ENCODE data around the gene TMEM117.
"Not testable (repeated sequence)": the region's sequence is repeated elsewhere in the genome, so short reads cannot be mapped to it uniquely, and the experiment has no call there.

Gene TMEM117

DNA sequence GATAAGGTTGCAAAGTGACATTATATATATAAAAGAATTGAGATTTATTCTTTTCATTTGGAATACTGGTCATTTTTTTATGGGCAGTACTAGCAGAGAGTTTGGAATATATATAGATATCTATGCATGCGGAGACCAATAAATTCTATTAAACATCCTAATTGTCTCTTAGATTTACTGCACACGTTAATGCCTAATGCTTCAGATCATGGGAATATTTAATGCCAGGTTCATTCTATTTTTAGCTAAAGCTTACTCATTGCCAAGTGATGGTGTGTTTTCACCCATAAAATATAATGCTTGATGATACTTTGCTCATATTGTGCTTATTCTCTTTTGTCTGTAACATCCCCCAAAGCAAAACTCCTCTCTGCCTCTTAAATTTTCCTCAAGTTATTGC lies 264.4 kb downstream of the TMEM117 start:
- no peak for DNase-seq (ENCODE audit: low spot score)

DNA sequence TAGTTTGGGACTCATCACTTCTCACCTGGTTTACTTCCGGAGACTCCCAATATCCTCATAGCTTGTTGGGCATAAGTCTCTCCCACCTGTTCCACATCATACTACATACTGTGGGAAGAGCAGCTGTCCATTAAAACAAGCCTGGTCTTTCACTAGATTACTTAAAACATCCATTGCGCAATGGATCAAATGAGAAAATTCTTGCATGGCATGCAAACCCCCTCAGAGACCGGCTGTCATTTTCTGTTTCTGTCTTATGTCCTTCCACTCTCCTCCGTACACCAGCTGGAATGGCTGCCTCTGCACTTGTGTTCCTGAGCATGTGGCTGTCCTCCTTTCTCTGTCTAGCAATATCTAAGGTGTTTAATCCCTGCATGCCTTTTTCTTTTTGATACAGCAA lies 265.6 kb downstream of the TMEM117 start:
- DNase-seq (ENCODE audit: low spot score), result no peak

DNA sequence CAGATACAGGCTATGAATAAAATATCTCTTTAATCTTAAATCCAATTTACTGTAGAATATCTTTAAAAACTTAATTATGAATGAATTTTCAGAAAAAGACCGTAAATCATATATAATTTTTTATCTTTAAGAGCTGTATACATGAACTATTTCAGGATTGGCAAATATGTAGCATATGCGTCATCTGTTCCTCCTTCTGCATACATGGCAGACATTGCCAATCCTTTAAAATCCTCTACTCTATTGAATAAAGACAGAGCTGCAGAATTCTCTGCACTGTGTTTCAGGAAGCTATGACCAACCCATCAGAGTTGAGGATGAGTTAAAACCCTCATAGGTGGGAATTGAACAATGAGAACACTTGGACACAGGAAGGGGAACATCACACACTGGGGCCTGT lies 279.0 kb downstream of the TMEM117 start:
- DNase-seq (ENCODE audit: low spot score), result no peak

DNA sequence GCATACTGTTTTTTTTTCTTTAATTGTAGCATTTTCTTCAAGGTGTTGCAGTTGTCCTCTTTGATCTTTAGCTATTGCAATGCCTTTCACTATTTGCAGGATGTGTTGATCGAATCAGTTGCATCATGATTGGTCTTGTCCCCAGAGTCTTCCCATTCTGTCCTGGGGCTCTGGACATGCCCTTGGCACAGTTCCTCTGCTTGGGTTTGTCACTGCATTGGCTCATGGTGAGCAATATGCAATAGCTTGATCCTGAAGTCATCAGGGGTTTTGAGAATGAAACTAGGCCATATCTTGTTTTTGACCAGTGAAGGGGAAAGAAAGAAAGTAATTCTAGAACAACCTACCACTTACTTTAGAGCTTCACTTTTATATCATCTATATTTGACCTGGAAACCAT lies 281.5 kb downstream of the TMEM117 start:
- DNase-seq (ENCODE audit: low spot score), result peak; percentile 10

DNA sequence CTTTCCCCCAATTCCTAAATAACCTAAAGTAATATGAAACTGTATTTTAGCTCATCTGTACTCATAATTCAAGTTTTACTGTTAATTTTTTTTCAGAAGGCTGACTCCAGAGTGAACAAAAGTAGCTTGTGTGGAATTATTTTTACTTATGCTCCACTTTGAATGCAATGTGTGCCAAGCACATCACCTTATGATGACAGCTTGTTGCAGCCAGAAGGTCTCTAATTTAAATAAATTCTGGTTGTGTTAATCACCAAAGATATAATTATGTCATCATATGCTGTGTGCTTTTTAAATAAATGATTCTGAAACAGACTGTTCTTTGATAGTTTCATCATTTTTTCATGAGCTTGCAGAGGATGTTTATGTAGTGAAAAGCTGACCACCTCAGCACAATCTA lies 283.1 kb downstream of the TMEM117 start:
- no peak for DNase-seq (ENCODE audit: low spot score)

DNA sequence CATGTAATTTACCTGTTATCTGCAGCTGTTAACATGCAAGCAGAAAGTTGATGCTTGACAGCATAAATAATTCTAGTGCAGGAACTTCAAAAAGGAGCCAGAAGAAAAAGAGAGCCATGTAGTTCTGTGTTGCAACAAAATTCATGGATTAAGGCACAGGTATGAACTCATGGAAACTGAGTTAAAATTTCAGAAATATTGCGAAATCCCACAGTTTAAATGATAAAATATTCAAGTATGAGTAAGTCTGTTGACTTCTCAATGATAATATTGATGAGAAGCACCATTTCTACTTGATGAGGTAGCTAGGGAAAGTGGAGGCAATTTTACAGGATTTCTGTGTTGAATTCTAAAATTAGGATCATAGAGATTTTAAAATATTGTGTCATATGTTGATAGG lies 290.9 kb downstream of the TMEM117 start:
- DNase-seq (ENCODE audit: low spot score), result no peak

DNA sequence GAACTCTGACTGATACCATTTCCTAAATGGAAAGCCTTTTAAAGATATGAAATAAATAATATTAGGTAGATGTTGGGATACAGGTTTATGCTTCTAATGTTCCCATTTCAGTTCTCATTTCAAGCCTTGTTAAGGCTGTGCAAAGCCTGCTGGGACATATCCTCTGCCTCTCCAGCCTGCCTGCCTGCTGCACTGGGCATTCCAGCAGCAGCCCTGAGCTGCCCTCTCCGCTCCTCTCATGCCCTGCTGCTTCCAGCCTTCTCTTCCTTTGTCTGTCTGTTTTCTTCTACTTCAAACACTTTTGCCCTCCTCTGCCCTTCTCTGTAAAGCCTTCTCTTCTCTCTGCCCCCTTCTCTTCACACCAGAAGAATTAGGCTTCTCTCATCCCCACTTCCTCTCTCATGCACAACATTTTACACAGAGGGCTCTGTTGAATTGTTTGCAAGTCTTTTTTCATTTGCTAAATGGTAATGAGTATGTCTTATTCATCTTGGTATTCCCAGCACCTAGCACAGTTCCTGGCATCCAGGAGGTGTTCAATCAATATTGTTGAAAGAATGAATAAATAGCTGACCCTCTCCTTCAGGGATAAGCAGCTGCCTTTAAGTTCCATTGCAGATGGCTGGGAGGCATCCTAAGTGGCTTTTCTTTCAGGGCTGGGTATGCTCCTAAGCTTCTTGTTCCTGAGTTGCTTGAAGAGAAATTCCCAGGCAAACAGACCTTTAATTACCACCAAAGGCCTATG lies 292.3 kb downstream of the TMEM117 start:
- DNase-seq (ENCODE audit: low spot score), result no peak

DNA sequence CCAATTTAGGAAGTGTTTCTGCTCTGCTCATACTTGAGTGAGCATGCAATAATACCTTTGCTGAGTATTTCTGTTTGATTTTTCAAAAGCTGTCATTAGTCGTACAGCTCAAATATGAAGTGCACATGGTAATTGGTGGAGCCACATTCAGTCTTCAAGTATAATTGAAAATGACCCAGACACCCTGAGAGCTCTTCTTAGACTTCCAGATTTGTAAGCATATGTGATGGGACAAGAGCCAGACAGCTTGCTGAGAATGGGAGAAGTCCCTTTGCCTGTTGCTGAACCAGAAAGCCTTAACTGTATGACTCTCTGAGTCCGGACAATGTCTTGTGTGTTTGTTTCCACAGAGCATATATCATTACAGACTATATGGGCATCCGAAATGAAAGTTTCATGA lies 307.3 kb downstream of the TMEM117 start:
- DNase-seq (ENCODE audit: low spot score), result no peak

DNA sequence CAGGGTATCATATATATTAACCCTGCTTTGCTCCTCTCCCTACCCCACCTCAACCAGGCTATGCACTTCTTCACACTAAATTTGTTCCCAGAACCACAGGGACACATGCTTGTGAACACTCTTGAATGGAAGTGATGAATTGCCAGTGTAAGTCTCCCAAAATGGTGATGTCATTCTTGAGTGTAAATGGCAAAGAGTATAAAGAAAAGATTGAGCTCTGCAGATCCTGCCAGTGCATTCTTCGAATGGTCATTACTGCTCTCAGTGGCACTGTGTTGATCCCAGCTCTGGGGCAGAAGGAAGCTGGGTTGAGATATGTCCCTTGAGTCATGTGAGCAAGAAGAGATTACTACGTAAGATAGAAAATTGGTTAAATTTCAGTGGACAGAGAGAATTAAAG lies 313.1 kb downstream of the TMEM117 start:
- no peak for DNase-seq (ENCODE audit: low spot score)

DNA sequence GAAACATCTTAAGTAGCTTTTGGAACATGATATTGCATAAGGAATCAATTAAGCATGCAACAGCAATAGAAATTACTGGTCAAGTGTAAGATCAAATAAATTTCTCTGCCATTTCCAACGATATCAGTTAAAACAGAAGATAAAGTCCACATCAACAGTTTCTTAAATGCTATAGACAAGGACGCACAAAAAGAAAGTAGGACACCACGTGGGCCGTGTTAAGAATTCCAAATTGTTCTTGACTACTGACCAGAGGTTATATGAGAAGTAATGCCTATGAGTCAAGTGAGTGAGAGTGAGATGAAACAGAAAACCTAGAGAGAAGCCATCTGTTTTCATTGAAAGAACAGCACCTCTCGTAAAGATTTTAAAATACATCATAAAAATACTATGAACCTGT lies 318.2 kb downstream of the TMEM117 start:
- peak; percentile 4 for DNase-seq (ENCODE audit: low spot score)

DNA sequence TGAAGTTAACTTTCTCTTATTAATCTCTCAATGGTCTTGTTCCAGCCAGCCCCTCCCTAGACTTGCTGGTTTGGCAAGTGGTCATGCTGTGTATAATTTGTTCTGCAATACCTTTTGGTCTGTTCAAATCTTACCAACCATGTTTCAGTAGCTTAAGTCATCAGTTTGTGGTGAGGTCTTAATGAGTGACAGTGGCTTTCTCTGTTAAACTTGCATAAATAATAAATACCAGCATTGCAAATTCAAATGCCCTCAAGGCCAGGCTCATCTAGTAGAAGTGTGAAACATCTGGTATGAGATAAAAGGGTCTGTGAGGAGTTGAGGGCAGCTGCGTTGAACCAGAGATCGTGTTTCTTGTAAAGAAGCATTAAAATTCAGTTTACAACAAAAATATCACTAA lies 319.5 kb downstream of the TMEM117 start:
- no peak for DNase-seq (ENCODE audit: low spot score)

DNA sequence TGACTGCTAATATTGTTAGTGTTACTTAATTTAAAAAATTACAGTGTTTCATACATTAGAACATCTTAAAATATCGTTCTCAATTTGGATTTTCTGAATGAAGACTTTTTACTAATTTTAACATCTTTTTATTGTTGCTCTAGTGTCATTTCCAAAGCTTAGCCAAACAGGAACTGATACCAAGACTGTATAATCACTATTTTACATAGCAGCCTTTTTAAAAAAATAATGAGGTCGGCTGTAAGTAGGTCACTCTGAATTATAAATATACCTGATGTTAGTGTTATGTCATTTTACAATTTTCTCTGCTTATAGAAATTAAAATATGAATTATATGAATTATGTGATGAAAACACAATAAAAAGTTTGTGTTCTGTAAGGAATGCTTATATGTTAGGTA lies 321.5 kb downstream of the TMEM117 start:
- DNase-seq (ENCODE audit: low spot score), result no peak

DNA sequence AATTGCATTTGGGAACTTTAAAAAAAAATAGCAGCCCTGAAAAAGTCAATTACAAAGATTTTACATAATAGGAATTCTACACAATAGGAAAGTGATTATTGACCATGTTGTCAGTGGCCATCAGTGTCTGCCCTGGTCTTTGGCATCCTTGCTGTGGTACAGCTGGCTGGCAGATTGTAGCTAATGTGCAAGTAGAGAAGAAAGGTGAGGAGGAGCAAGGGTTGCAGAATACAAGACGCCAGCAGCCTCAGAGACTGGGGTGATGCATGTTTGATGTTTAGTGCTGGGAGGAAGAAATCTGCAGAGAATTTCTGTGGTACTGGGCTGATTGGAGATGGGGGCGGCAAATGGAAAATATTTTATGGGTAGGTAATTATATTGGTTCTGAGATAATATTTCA lies 322.9 kb downstream of the TMEM117 start:
- DNase-seq (ENCODE audit: low spot score), result no peak

DNA sequence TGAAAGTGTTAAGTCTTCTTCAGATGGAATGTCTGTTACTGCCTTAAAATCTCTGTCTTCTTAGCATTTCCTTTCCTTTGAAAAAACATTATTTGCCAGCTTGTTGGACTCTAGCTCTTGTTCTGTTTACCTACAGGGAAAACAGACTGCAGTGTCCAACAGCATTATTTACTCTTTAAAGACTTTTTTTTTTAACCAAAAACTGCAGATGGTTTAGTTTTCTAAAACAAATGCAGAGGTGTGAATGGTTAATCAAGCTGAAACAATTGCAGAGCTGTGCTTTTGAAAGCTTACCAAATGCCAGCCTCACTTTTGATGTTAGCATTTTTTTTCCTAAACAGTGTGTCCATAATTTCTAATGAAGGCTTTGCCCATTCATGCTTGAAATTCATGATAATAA lies 323.3 kb downstream of the TMEM117 start:
- no peak for DNase-seq (ENCODE audit: low spot score)

DNA sequence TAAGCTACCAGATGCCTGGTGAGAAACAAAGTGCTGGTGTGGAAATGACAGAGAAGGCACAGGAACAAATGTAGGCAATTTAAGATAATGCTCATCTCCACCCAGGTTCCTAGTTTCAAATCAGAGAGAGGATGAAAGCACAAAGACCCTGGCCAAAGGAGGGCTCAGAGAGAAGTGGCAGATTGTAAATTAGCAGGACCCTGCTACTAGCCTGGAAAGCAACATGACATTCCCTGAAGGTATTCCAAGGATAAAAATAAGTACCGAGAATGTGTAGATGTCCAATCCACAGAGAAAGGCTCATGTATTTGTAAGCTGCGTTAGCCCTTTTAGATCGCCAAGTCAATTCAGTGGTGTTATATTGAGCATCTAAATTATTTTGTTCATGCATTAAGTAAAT lies 324.0 kb downstream of the TMEM117 start:
- no peak for DNase-seq (ENCODE audit: low spot score)

DNA sequence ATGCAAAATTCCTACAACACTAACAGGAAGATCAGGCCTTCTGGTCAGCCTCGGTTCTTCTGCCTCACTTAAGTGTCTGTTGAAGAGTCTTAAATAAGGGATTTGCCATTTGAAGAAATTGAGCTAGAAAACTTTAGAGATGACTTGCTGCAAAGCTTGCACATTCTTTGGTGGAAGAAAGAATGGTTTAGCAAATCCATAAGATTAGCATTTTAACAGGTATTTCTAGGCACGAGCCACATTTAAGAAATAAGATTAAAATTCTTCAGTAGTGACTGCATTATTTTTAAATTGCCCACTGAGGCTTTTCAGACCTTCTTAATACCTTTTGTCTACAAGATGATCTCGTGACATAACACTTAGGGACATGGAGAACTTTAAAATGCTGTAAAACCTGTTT lies 327.1 kb downstream of the TMEM117 start:
- DNase-seq (ENCODE audit: low spot score), result no peak

DNA sequence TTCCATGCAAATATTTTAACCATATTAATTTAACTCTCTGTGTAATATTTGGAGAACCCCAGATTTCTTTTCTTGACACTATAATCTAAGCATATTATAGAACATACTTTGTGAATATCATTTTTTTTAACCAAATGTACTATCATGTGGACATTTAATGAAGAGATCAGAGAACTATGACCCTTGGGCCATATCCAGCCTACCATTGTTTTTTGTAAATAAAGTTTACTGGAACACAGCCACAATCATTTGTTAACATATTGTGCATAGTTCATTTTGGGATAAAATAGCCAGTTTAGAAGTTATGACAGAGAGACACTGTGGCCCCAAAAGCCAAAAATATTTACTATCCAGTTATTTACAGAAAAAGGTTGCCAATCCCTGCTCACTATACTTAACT lies 338.2 kb downstream of the TMEM117 start:
- DNase-seq (ENCODE audit: low spot score), result no peak

DNA sequence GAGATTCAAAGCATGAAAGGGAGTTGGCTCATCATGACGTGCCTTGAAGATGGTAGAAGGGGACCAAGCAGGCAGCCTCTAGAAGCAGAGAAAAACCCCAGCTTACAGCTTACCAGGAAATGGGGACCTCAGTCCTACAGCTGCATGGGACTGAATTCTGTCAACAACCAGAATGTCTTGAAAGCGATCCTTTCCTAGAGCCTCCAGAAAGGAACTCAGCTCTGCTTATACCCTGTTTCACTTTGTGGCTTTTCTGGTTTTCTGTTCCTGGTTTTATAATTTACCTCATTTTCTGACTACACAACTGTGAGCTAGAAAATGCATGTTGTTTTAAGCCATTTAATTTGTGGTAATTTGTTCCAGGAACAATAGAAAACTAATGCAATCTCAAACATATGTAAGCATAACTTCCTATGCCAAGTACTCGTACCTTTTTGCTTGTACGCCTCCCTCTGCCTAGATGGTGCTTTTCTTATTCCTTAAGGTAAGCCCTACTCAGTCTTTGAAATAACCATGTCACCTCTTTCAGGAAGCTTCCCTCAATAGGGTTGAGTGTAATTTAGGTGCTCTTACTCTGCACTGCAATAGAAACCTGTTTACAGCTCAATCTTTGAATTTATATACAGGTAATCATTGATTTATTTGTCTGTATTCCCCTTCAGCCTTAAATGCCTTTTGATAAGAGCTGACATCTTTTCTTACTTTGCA lies 348.8 kb downstream of the TMEM117 start:
- DNase-seq (ENCODE audit: low spot score), result no peak

DNA sequence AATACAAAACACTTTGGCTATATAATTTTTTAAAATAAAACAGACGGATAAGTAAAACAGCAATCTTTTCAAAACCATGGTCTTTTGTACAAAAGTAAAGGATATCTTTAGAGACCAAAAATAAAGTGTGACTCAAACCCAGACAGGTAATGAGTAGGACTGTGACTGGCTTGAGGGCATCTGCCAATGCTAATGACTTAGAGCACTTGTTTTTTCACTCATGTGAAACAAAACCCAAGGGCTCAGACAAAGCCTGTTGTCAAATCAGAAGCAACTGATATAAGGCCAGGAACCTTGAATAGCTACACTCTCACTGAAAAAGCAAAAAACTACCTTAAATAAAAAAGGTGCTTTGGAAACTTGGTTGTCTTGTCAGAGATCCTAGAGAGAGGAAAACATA lies 357.4 kb downstream of the TMEM117 start:
- no peak for DNase-seq (ENCODE audit: low spot score)

DNA sequence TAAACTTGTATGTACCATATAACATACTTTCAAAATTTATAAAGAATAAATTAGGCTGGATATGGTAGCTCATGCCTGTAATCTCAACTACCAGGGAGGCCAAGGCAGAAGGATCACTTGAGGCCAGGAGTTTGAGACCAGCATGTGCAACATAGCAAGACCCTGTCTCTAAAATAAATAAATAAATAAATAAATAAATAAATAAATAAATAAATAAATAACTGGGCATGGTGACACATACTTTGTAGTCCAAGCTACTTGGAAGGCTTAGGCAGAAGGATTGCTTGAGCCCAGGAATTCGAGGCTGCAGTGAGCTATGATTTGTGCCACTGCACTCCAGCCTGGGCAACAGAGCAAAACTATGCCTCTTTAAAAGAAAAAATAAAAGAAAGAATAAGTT lies 359.8 kb downstream of the TMEM117 start:
- not testable (repeated sequence) for DNase-seq (ENCODE audit: low spot score)

DNA sequence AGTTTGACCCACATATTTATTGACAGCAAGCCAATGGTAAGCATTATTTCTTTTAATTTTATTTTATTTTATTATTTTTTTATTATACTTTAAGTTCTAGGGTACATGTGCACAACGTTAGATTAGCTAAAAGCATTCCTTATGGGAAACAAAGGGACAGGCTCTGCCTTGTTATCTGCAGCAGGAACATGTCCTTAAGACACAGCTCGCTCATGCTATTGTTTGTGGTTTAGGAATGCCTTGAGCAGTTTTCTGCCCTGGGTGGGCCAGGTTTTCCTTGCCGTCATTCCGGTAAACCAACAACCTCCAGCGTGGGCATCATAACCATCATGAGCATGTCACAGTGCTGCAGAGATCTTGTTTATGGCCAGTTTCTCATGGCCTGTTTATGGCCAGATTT lies 370.2 kb downstream of the TMEM117 start:
- DNase-seq (ENCODE audit: low spot score), result no peak

DNA sequence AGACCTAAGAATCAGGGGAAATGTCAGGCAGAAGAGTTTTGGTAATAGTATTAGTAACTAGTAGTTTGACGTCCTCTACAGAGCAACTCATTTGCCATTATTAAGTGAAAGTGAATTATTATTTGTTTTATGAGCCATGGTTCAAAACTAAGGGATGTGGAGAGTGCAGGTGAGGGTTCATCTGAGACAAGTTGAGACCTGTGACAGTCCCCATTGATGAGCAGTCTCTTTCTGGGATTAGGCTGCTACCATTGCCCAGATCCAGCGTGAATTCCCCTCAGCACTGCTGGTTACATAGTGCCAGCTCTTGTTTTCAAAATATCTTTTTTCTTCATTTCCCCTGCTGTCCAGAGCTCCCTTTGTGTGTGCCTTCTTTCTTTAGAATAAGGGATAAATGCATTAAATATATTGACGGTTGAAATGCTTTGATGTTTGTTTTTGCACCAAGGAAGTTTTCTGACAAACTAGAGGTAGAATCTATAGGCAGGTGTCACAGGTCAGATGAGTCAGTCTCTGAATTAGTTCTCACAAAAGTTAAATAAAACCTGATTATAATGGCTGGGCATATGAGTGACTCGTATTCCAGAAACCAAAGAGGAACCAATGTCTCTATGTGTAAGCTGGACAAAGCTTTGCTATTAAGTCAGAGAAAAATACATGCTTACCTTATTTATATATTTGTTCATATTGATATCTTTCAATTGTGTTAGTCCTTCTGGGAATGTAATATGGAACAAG lies 381.4 kb downstream of the TMEM117 start:
- DNase-seq (ENCODE audit: low spot score), result no peak

DNA sequence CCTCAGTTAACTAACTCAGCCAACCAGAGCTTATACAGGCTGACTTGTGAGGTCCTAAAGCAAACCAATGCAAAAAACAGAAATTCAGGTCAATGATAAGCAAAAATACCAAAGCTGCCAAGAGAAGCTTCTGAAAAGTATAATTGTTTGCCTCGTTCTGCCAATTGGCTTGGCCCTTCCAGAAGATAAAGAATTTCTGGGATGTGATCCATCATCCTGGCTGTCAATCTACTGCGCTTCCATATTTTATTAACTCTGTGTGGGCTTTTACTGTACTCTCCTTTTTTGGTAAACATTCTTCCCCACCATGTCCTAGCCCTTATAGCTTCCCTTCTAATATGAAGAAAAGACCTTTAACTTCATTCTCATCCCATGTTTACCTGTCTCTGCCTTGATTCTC lies 387.9 kb downstream of the TMEM117 start:
- no peak for DNase-seq (ENCODE audit: low spot score)
